ENCODE measurements around the gene ARNT2. TPM values are rescaled to one million over a fixed set of nuclear protein-coding genes. Genes with fewer than 3 reads are reported as not detected.

ARNT2 gene
- total and polyA plus RNA-seq, 4 donors = 78.6 to 150 (median 130) TPM

GRCh38 chr15:80586161-80586560 lies 182.0 kb downstream of the ARNT2 start:
- Histone ChIP-seq H3K36me3 (ENCODE audit: control insufficient read depth, insufficient read depth, low read length) (peaks cover 62% of the 10 kb centered on the region), H3K27ac (ENCODE audit: low read depth, low read length) (no peak overlapping the region), H3K4me3 (ENCODE audit: low read depth, low read length) (no peak overlapping the region), H3K9me3 (ENCODE audit: control insufficient read depth, insufficient read depth, low read length) (no peaks in the 10 kb centered on the region), H3K4me1 (ENCODE audit: control insufficient read depth, insufficient read depth, low read length) (no peaks in the 10 kb centered on the region), H3K27me3 (ENCODE audit: control insufficient read depth, insufficient read depth, low read length) (no peaks in the 10 kb centered on the region)
- no CpG with 5 or more reads among the region's 4 CpGs for WGBS (ENCODE audit: insufficient coverage)
- no peak for DNase-seq (ENCODE audit: low read depth in 4 of 6, low spot score in 6 of 6)

DNA sequence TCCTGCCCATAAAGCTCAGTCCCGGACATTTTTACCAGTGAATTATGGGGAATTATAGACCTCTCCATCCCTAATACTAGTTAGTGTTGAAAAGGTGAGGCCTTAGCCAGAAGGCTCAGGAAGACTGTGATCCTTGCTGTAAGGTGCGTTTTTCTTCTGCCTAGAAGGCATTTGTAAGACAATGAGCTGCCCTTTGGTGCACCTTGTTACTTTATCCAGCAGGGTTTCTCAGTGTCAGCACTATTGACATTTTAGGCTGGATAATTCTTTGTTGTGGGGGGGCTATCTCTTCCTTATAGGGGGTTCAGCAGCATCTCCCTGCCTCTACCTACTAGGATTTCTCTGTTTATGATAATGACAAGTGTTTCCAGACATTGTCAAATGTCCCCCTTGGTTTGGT lies 182.8 kb downstream of the ARNT2 start:
- H3K27me3 ChIP-seq (ENCODE audit: control insufficient read depth, insufficient read depth, low read length) = no peaks in the 10 kb centered on the region
- 63% methylated on average over 1 of the region's 2 CpGs for WGBS (ENCODE audit: insufficient coverage)
- H3K36me3 ChIP-seq (ENCODE audit: control insufficient read depth, insufficient read depth, low read length) = peaks cover 65% of the 10 kb centered on the region
- no peaks in the 10 kb centered on the region for H3K9me3 ChIP-seq (ENCODE audit: control insufficient read depth, insufficient read depth, low read length)
- no peak overlapping the region for H3K4me3 ChIP-seq (ENCODE audit: low read depth, low read length)
- H3K27ac ChIP-seq (ENCODE audit: low read depth, low read length) = no peak overlapping the region
- H3K4me1 ChIP-seq (ENCODE audit: control insufficient read depth, insufficient read depth, low read length) = no peaks in the 10 kb centered on the region
- DNase-seq (ENCODE audit: low read depth in 4 of 6, low spot score in 6 of 6) = no peak

DNA sequence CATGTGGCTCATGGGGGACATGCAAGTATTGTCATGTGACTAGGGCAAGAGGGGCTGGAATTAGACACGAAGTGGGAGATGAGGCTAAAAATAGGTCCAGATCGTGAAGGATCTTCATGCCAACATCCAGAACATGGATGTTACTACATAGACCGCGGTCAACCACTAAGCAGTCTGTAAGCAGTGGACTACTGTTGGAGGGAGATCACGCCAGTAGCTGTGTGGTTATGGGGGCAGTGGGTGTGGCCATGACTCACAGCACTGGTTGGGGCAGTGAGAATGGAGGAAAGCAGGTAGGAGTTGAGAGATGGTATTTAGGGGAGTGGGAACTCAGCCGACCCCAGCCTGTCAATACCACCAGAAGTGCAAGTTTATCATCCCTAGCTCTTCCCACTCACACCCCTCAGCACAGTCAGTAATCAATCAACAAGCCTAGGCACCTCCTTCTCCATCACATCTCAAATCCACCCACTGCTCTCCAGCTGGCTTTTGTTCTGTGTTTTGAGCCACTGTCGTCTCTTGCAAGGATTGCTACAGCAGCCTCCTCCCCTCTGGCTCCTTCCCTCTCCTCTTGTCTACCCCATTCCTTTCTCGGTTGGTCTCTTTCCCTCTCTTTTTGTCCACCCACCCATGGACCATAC lies 183.8 kb downstream of the ARNT2 start:
- no peak overlapping the region for H3K4me3 ChIP-seq (ENCODE audit: low read depth, low read length)
- no peaks in the 10 kb centered on the region for H3K27me3 ChIP-seq (ENCODE audit: control insufficient read depth, insufficient read depth, low read length)
- DNase-seq (ENCODE audit: low read depth in 4 of 6, low spot score in 6 of 6) = no peak
- no peak overlapping the region for H3K27ac ChIP-seq (ENCODE audit: low read depth, low read length)
- H3K36me3 ChIP-seq (ENCODE audit: control insufficient read depth, insufficient read depth, low read length) = peaks cover 63% of the 10 kb centered on the region
- H3K9me3 ChIP-seq (ENCODE audit: control insufficient read depth, insufficient read depth, low read length) = no peaks in the 10 kb centered on the region
- no peaks in the 10 kb centered on the region for H3K4me1 ChIP-seq (ENCODE audit: control insufficient read depth, insufficient read depth, low read length)
- WGBS (ENCODE audit: insufficient coverage) = 83% methylated on average over 6 of the region's 8 CpGs

DNA sequence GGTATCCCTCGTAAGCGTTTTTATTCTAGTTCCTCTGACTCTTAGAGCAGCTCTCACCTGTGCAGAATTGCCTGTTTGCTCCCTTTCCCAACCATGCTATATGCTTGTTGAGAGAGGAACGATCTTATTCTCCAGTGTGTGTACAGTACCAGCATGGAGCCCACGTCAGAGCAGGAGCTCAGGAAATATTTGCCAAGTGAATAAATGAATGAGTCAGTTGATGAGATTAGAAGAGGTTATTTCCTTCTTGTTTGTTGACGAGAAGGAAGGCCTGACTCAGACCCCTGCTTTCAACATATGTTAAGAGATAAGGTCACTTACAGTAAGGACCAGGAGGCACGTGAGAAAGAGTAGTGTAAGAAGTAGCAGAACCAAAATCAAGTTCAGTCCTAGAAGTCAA lies 184.6 kb downstream of the ARNT2 start:
- Histone ChIP-seq H3K27me3 (ENCODE audit: control insufficient read depth, insufficient read depth, low read length) (no peaks in the 10 kb centered on the region), H3K36me3 (ENCODE audit: control insufficient read depth, insufficient read depth, low read length) (peaks cover 67% of the 10 kb centered on the region), H3K4me1 (ENCODE audit: control insufficient read depth, insufficient read depth, low read length) (no peaks in the 10 kb centered on the region), H3K27ac (ENCODE audit: low read depth, low read length) (no peak overlapping the region), H3K9me3 (ENCODE audit: control insufficient read depth, insufficient read depth, low read length) (no peaks in the 10 kb centered on the region), H3K4me3 (ENCODE audit: low read depth, low read length) (no peak overlapping the region)
- 67% methylated on average over 1 of the region's 6 CpGs for WGBS (ENCODE audit: insufficient coverage)
- no peak for DNase-seq (ENCODE audit: low read depth in 4 of 6, low spot score in 6 of 6)

DNA sequence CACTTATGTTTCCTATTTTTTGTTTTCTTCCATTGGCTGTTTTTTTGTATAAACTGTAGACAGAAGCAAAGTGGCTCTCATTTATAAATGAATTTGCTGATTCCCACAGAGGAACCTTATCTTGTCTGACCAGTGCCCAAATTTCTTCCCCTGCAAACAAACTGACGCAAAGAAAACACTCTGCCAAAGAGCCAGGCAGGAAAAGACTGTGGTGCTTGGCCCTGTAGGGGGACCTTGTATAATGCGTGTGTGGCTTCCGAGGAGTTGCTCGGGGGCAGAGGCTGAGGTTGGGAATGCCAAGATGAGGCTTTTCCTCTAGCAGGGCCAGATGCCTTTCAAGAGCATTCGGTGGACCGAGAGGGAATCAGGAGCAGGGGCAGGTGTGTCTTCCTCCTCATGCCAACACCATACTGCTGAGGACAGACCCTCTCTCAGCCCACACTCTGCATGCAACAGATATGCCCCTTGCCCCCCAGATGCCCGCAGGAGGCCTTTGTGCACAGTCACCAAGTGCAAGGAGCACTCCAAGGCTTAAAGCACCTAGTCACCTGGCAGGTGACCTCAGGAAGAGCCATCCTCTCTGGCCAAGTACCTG lies 186.7 kb downstream of the ARNT2 start:
- H3K4me3 ChIP-seq (ENCODE audit: low read depth, low read length) = no peak overlapping the region
- no peak overlapping the region for H3K27ac ChIP-seq (ENCODE audit: low read depth, low read length)
- 88% methylated on average over 6 of the region's 7 CpGs for WGBS (ENCODE audit: insufficient coverage)
- no peak for DNase-seq (ENCODE audit: low read depth in 4 of 6, low spot score in 6 of 6)
- H3K27me3 ChIP-seq (ENCODE audit: control insufficient read depth, insufficient read depth, low read length) = no peaks in the 10 kb centered on the region
- peaks cover 68% of the 10 kb centered on the region for H3K36me3 ChIP-seq (ENCODE audit: control insufficient read depth, insufficient read depth, low read length)
- H3K9me3 ChIP-seq (ENCODE audit: control insufficient read depth, insufficient read depth, low read length) = no peaks in the 10 kb centered on the region
- no peaks in the 10 kb centered on the region for H3K4me1 ChIP-seq (ENCODE audit: control insufficient read depth, insufficient read depth, low read length)

- Histone ChIP-seq H3K4me1 (ENCODE audit: control insufficient read depth, insufficient read depth, low read length) (no peaks in the 10 kb centered on the region), H3K9me3 (ENCODE audit: control insufficient read depth, insufficient read depth, low read length) (no peaks in the 10 kb centered on the region), H3K36me3 (ENCODE audit: control insufficient read depth, insufficient read depth, low read length) (peaks cover 73% of the 10 kb centered on the region), H3K27ac (ENCODE audit: low read depth, low read length) (no peak overlapping the region), H3K4me3 (ENCODE audit: low read depth, low read length) (no peak overlapping the region), H3K27me3 (ENCODE audit: control insufficient read depth, insufficient read depth, low read length) (no peaks in the 10 kb centered on the region)
- 98% methylated on average over 17 of the region's 23 CpGs for WGBS (ENCODE audit: insufficient coverage)
- no peak for DNase-seq (ENCODE audit: low read depth in 4 of 6, low spot score in 6 of 6)
Observed at GRCh38 chr15:80591471-80591870, 187.3 kb downstream of the ARNT2 start.

DNA sequence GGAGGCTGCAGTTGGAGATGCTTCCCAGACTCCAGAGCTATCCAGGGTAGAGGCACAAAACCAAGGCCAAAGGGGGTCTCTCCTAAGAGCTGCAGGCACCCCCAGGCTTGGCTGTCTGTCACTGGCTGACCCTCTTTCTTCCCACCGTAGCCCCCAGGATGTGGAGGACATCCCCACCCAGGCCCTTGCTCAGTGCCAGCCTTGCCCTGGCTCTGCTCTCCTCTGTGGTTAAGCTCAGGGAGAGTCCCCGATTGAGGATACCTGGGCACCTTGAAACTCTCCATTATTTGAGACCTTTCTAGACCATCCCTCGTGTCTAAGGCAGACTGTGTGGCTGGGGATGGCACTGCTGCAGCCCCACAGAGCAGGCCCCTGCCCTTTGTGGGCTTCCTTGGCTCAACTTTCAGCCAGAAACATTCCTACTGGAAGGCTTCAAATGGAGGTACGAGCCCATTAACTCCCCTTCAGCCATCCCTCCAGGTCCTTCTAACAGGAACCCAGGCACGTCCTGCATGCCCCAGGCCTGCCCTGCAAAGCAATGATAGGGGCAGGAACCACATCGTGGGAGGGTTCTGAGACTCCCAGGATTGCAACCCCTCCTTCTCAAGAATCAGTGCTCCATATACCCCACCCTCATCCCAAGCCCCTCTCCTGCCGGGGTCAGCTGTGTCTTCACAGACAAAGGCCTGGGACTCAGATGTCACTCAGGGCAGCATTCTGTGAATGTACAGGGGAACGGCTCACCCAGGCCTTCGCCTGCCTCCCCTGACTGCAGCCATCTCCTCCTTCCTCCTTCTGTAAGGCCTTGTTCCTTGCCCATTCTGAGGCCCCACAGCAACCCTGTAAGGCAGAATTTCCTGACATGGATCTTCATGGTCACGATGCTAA lies 188.0 kb downstream of the ARNT2 start:
- Histone ChIP-seq H3K4me3 (ENCODE audit: low read depth, low read length) (no peak overlapping the region), H3K27ac (ENCODE audit: low read depth, low read length) (no peak overlapping the region), H3K27me3 (ENCODE audit: control insufficient read depth, insufficient read depth, low read length) (no peaks in the 10 kb centered on the region), H3K9me3 (ENCODE audit: control insufficient read depth, insufficient read depth, low read length) (no peaks in the 10 kb centered on the region), H3K4me1 (ENCODE audit: control insufficient read depth, insufficient read depth, low read length) (no peaks in the 10 kb centered on the region), H3K36me3 (ENCODE audit: control insufficient read depth, insufficient read depth, low read length) (peaks cover 76% of the 10 kb centered on the region)
- WGBS (ENCODE audit: insufficient coverage) = 85% methylated on average over 10 of the region's 10 CpGs
- DNase-seq (ENCODE audit: low read depth in 4 of 6, low spot score in 6 of 6) = no peak

GRCh38 chr15:80593486-80594030 lies 189.4 kb downstream of the ARNT2 start:
- WGBS (ENCODE audit: insufficient coverage) = 90% methylated on average over 10 of the region's 13 CpGs
- H3K36me3 ChIP-seq (ENCODE audit: control insufficient read depth, insufficient read depth, low read length) = peaks cover 66% of the 10 kb centered on the region
- no peak overlapping the region for H3K4me3 ChIP-seq (ENCODE audit: low read depth, low read length)
- H3K4me1 ChIP-seq (ENCODE audit: control insufficient read depth, insufficient read depth, low read length) = no peaks in the 10 kb centered on the region
- no peak overlapping the region for H3K27ac ChIP-seq (ENCODE audit: low read depth, low read length)
- no peak for DNase-seq (ENCODE audit: low read depth in 4 of 6, low spot score in 6 of 6)
- H3K27me3 ChIP-seq (ENCODE audit: control insufficient read depth, insufficient read depth, low read length) = no peaks in the 10 kb centered on the region
- no peaks in the 10 kb centered on the region for H3K9me3 ChIP-seq (ENCODE audit: control insufficient read depth, insufficient read depth, low read length)

- H3K4me3 ChIP-seq (ENCODE audit: low read depth, low read length) = no peak overlapping the region
- peaks cover 63% of the 10 kb centered on the region for H3K36me3 ChIP-seq (ENCODE audit: control insufficient read depth, insufficient read depth, low read length)
- 91% methylated on average over 12 of the region's 12 CpGs for WGBS (ENCODE audit: insufficient coverage)
- no peaks in the 10 kb centered on the region for H3K27me3 ChIP-seq (ENCODE audit: control insufficient read depth, insufficient read depth, low read length)
- H3K27ac ChIP-seq (ENCODE audit: low read depth, low read length) = no peak overlapping the region
- no peak for DNase-seq (ENCODE audit: low read depth in 4 of 6, low spot score in 6 of 6)
- H3K9me3 ChIP-seq (ENCODE audit: control insufficient read depth, insufficient read depth, low read length) = no peaks in the 10 kb centered on the region
- no peaks in the 10 kb centered on the region for H3K4me1 ChIP-seq (ENCODE audit: control insufficient read depth, insufficient read depth, low read length)
Observed at GRCh38 chr15:80594091-80594889, 190.1 kb downstream of the ARNT2 start.

Measured in spinal cord (tissue), 10 donors.